ENCODE measurements around the gene MRPL40.
A peak's percentile ranks its signal among the peaks of the same experiment; 100 is the strongest.

MRPL40 gene

DNA sequence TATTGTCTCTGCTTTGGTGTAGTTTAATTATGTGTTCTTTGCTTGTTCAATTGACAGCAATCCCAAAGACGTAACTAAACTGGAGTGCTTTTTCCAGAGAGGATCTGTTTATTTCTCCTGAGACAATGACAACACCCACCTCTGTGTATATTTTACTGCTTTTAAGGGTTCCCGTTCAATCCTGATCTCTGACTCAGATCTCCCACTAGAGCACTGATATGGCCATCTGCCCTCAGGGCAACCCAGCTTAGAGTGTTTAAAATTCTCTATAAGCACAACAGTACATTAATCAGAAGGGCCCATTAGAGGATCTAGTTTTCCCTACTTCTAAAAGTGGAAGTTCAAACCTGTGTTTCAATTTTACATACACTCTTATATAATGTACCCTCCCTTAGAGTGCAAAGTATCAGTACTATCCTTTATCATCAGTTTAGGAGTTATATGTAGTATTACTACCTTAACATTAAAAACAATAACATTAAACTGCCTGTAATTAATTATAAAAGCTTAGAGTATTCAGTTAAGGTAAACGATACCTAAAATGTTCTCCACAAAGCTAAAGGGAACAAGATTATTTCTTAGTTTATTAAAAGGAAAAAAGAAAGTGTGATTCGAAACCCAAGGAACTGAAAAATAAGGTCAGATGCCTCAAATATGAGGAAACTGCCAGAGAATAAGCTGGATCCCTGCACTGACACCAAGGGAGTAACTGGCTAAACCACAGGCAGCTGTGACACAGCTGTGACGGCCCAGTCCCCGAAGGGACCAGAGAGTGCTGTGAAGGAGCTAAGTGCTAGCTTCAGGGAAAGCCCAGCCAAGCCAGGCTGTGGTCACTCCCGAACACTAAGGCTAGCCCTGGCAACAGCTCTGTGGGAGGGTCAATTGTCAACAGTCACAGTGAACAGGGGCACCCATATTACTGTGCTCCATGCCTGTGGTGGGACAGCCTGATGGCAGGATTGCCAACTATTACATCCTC is 31.4 kb downstream of the MRPL40 start:
- DNase-seq = no peak

DNA sequence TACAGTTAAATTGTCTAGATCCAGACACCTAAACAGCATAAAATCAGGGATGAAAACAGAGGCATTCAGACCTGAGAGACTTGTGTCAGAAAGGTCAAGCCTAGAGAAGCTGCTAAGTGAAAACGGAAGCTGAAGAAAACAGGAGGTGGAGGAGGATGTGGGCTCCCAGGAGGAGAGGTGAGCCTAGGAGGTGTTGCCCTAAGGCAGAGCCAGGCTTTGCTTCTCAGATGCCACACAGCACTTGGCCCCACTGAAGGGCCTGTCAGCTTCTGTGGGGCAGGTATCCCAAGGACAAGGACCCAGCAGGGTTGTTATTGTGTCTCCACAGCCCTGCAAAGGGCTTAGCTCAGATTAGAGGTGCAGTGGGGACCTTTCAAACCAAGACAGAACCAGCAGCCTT is 32.2 kb downstream of the MRPL40 start:
- DNase-seq = no peak

DNA sequence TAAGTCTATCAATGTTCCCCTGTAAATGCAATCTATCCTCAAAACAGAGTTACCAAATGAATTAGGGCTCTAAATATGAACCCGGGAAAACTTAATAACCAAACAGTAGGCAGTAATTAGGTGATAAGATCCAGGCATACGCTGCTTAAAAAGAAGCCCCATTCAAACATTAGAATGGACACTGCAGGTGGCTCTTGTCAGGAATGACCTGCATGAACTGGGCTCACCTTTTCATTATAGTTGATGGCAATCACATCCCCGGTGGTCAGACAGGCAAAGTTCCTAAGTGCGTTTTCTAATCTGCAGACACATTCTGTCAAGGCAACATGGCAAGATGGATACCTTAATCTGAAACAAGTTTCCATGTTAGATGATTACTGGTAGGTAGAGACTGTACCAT is 32.6 kb downstream of the MRPL40 start:
- DNase-seq = no peak

DNA sequence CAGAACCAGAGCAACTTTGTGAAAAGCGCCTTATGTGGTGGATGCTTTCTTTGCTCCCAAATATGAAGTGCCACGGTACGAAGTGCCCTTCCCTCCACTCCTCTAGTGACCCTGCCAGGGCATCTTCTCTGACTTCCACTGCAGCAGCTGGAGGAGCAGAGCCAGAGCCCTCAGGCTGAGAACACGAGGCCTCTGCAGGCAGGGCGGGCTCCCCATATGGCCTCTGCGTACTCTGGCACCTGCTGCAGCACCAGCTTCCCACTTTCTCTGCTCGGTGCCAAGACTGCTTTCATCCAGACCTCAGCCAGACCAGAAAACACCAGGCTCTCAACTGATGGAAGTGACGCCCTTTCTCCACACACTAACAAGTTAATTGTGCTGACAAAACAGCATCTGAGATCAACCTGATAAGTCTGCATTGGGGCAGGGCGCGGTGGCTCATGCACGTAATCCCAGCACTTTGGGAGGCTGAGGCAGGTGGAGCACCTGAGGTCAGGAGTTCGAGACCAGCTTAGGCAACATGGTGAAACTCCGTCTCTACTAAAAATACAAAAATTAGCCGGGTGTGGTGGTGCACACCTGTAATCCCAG is 33.9 kb downstream of the MRPL40 start:
- no peak for DNase-seq

DNA sequence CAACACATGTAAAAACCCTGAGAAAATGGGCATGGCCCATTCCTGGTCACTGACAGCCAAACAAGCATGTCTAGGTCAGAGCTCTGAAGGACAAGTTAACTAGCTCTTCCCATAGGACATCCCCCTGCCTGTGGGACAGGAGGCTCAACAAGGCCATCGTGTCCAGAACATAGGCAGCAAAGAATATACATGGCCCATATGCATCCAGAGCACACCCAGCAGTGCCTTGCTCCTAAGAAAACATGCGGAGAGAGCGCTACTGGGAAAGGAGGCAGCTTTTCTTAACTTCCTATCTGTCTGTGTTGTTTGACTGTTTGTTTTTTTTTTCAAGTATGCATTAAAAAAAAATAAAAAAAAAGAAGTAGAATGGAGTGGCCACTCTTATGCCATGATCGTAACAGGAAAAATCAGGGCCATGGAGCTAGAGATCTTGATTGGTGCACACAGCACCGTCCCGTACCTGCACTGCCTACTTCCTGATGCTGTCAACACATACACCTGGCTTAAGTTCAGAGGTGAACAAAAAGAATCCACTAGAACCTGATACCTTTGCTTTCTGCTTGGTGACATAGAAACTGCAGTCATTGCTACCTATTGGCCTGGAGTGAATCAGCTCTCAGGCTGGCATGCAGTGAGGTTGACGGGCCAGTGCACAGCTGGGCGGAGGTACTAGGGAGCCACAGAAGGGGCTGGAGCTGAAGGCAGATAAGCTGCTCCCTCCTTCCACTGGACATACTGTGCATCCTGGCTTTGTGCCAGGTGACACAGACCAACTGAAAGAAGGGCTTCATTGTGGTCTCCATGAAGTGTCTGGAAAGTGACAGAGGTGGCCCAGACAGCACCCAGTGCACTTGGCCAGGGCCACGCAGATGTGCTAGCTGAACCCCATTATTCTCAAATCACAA is 34.8 kb downstream of the MRPL40 start:
- no peak for DNase-seq

DNA sequence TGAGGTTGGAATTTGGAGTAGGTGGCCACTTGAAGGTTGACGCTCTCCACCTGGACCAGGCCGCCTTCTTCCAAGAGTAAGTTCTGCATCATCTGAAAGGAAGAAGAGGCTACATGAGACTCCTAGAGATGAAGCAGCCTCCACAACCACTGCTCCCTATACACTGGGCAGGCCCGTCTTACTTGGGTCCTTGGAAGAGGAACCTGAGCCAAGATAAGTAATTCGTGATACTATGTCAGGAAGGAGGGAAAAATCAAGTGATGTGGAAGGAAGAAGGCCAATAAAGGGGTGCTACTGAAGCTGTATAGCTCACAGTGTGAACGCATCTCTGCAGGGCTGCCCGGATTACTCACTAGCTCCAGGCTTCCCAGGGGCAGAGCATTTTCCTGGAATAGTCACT is 35.6 kb downstream of the MRPL40 start:
- DNase-seq = no peak

DNA sequence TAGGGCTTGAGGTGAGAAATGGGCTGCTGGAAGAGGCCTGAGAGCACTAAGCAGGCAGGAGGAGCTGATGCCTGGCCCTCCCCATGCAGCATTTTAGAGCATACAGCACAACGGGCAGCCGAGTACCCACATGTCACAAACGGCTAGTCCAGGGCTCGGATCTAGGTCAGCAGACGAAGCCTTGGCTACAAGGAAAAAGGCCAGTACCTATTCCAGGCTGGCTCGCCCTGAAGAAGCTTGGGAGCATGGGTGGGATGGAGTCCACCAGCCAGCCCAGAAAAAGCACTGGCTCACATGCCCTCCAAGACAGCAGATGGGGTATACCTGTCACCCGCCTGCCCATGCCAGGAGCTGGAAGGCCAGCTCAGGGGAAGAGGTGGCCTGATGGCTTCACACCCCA is 37.1 kb downstream of the MRPL40 start:
- DNase-seq = no peak

DNA sequence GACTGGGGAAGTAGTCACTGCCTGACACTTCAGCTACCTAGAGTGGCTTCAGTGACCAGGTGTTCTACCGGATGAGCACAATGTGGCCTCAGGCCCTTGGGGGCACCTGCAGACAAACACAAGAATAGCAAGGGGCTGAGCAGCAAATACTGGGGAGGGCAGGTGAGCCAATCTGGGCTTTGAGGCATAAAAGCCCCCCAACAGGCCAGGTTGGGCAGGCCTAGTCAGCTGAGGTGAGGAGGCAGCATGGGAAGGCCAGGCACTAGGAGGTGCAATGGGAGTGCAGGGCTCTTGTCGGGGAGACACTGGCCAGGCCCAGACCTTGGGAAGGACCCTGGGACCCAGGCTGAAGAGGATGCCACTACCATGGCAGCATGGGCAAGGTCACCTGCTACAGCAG is 37.7 kb downstream of the MRPL40 start:
- no peak for DNase-seq

DNA sequence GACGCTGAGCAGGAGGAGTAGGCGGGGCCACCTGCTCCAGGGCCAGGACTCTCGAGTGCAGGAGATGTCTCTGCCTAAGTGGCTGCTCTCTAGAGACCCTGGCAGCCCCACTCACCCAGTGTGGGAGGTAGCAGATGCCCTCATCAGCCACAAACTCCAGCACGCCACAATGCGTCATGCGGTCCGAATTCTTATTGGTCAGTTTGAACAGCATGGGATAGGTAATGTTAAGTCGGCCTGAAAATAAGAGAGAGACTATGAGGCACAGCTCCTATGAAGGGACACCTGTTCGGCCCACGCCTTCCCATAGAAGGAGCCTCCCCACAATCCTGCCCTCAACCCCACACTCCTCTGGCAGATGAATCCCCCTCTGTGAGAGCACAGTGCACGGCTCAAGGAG is 39.2 kb downstream of the MRPL40 start:
- DNase-seq = no peak

DNA sequence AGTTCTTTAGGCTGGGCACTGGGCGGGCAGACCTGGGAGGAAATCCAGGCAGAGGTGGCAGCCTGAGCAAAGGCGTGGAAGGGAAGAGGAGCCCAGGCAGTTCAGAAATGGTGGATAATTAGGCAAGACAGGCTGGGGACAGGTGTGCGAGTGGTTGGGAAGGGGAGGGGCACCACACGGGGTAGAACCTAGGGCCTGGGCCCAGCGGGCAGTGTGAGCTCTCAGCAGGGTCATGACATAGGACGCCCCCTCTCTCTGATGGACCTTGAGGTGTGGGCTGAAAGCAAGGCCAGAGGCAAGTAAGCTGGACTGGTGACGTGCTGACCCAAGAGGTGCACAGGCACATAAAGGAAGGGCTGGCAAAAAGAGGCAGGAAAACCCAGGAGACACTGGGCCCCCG is 39.9 kb downstream of the MRPL40 start:
- DNase-seq = no peak

DNA sequence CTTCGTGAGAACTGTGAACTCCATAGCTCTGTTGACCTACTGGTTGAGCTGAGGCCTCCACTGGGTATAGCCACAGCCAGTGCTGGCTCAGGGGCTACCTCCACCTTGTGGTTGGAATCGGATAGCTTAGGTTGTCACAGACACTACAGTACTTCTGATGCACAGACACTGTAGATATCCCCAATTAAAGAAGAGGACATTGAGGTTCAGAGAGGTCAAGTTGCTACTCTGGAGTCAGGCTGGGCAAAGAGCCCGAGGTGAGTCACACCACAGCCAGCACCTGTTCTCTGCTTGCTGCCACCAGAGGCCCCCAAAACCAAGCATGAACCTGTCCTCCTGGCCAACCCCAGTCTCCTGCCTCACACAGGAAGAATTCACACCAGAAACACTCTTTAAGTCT is 41.2 kb downstream of the MRPL40 start:
- no peak for DNase-seq

DNA sequence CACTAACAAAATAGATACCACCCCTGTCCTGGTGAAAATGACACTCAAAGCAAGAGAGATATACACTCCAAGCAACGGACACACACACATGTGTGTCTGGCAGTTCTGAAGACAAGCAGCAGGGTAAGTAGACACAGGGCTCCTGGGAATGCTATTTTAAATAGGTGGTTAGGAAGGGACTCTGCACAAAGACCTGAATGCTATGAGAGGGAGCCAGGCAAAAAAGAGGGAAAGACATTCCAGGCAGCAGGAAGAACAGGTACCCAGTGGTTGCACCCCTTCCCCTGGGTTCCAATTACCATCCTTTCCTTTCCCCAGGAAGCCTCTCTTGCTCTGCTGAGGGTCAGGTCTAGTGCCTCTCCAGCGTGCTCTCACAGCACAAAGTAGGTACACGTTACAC is 43.7 kb downstream of the MRPL40 start:
- no peak for DNase-seq

DNA sequence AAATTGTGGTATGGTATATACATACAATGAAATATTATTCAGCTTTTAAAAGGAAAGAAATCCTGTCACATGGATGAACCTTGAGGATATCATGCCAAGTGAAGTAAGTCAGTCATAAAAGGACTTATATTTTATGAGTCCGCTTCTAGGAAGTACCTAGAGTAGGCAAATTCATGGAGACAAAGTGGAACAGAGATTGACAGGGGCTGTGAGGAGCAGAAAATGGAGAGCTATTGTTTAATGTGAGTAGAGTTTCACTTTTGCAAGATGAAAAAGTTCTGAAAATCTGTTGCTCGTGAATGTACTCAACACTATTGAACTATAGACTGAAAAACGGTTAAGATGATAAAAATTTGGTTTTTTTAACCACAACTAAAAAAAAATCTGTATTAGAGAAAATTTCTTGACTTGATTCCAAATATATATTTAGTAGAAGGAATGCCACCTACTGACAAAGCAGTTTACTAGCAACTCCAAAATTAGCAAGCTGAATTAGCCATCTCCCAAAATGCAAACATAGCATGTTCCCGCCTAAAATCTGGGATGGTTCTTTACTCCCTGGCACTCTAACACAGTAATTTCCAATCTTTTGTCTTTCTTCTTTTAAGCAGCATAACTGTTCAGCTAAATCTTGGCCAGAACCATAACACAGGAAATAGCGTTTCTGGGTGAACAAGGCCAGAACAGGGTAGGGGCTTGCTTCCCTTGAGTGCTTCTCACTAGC is 45.1 kb downstream of the MRPL40 start:
- peak in 2 of 4 experiments; percentile 6 to 30 for DNase-seq

DNA sequence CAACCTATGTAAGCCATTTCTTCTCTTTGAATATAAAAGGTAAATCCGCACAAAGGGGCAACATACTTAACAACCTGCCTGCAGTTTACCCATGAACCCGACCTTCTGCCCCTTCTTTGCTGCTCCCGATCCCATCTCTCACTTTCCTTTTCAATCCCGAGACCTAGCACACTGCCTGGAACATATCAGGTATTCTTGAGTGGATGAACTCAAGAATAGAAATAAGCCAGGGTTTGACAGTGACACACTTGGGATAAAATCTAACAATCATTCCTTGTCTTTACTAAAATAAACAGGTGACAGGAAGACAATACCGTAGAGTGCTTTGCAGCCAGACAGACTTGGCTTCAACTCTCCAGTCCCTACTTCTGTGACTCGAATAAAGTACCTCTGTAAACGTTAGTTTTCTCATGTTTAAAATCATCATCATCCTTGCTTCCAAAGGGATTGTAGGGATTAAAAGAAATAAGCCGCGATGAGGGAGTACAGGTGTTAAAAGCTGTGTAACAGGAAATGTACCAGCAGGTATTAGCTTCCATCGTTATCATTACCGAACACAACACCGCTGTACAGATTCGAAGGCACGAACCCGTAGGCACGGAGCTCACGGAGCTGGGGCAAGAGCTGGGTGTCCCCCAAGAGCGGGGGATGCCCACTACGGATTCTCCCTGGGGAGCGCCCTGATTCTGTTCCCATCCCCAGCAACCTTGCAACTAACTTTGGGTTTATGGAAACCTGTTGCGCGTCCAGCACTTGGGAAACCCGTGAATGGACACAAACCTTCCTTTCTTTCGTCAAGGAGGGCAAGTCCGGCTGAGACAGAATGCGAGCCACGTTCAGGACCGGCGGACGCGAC is 45.9 kb downstream of the MRPL40 start:
- peak in 1 of 4 experiments; percentile 0 for DNase-seq

DNA sequence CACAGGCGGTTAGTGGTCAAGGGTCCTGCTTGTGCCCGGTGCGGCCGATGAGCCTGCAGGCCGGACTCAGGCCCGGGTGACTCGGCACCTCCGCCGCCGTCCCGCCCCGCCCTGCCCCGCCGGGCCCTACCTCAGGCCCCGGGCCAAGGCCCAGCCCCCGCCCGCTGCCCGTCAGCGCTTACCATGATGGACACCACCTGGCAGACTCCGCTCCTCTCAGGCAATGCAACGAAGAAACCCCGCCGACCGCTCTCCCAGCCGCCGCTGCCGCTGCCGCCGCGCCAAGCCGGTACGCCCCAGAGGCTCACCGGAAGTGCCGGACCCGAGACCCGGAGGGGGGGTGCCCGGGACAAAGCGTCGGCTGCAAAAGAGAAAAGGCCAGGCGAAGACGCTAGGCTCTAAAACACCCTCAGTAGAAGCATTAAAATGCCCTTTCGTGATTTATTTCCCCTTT is 46.6 kb downstream of the MRPL40 start, which contains the start of gene UFD1:
UFD1 (minus strand) TSS at position 293 of the 454 bp plus-strand sequence; CDS start at position 185, 108 bp downstream.
- DNase-seq = peak; percentile 77 to 91 (median 83)

DNA sequence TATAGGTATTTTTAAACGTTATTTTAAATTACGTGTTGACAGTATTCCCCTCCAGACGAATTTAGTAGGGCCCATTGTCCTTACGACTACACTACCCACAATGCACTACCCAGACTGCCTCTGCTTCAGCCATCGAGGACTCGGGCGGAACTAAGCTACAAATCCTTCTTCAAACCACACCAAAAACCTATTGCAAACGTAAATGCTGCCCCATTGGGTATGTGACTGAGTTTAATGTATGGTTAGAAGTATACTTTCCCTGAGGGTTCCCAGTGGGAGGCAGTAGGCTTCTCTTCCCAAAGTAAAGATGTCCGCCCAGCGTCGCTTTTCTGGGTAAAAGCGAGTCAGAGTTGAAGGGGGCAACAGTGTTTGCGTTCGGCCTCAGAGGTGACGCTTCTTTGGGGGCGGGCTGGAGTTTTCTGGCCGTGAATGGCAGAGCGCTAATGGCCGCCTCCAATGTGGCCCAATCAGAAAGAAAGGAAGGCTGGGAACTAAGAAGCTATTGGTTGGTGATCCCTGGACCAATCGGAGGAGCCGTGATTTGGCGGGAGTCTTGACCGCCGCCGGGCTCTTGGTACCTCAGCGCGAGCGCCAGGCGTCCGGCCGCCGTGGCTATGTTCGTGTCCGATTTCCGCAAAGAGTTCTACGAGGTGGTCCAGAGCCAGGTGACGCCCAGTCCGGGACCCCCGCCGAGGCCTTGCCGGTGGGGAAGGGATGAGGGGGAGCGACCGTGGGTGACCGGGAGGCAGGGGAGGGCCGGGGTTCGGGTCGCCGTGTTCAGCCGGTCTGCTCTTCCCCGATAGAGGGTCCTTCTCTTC is 47.2 kb downstream of the MRPL40 start, which contains the start of gene CDC45:
CDC45 (plus strand) TSS at position 566 of the 818 bp plus-strand sequence; CDS start at position 615, 49 bp downstream.
- peak; percentile 98 to 99 (median 98) for DNase-seq

DNA sequence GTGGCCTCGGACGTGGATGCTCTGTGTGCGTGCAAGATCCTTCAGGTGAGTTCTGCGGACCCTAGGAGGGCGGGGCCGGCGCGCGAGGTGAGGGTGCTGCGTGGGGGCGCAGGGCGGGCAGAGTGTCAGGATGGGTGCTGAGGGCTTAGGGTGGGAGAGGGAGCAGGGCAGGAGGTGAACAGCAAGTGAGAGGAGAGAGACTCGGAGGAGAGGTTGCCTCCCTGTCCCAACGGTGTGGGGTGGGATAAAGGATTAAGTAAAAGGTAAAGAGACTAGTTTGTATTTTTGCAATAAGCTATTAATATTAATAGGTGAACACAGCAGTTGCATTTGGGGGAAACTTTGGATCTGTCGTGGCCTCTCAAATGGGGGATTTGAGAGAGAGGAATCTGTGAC is 47.8 kb downstream of the MRPL40 start:
- DNase-seq = no peak

DNA sequence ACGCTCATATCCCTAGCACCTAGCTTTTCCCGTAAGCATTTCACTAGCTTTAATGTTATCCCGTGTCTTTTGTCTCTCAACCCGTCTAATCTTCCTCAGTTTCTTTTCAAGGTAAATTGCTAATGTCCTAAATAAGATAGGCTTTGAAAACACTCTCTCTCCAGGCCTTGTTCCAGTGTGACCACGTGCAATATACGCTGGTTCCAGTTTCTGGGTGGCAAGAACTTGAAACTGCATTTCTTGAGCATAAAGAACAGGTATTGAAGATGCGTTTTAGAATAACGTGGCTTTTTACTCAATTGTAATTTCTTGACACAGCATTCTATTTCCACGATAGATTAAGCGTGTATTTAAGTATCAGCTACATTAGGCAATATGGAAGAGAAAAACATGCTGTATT is 48.4 kb downstream of the MRPL40 start:
- no peak for DNase-seq

DNA sequence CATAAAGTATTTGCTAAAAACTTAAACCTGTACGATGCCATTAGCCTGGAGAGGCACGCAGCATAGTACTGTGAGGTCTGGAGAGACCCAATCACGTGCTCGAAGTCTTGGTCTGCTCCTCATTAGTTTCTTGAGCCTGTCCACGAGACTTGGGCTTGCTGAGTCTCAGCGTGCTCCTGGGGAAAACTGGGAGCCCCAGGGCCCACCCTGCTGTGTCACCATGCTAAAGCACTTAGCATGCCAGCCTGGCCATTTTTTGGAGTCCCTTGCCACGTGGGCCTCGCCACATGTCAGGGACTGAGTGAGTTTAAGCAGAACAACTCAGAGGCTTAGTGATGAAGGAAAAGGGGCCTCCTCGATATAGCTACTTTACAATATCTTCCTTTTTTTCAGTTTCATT is 50.0 kb downstream of the MRPL40 start:
- DNase-seq = no peak
